Measurements from ENCODE around the gene AVPR2.
A peak's percentile ranks its signal among the peaks of the same experiment; 100 is the strongest.

The AVPR2 gene

DNA sequence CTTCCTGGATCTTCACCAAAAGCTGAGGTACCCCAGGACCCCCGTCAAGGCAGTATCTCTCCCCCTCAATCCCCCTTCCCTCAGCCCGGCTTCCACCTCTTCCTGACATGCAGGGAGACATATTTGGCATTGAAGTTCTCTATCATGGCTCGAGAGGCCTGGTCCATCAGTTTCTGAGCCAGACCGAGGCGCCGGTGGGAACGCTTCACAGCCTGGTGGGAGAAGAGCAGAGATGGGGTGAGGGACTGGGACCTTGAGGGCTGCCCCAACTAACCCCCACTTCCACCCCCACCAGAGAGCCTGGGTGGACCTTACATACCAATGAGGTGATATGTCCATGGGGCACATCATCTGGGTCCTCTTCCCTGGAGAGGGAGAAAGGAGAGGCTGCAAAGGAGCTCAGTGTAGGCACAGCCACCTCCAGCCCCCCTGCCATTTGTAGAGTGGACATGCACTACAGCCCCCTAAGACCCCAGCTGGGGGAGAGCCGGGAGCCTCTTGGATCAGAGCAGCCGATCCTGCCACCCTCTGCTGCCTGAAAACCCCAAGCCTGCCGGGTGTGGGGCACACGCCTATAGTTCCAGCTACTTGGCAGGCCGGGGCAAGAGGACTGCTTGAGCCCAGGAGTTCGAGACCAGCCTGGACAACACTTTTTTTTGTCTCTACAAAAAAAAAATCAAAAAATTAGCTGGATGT, 27.9 kb downstream of the AVPR2 start:
- DNase-seq (ENCODE audit: low spot score): no peak

DNA sequence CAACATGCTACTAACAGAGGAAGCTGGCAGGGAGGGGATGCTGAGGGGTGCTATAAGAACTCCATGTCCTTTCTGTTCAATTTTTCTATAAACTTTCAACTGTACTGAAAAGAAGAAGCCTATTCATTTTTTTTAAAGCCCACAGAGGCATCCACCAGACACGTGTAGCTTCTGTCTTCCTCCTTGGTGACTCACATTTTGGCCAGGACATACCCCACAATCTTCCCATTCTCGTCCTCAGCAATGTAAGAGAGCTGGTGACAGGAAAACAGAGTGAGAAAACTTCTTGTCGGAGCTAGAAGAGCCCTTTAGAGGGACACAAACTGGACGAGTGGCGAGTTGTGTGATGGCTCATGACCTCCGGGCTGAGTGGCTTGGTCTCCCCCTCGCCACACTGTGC, 29.3 kb downstream of the AVPR2 start:
- DNase-seq (ENCODE audit: low spot score): no peak

DNA sequence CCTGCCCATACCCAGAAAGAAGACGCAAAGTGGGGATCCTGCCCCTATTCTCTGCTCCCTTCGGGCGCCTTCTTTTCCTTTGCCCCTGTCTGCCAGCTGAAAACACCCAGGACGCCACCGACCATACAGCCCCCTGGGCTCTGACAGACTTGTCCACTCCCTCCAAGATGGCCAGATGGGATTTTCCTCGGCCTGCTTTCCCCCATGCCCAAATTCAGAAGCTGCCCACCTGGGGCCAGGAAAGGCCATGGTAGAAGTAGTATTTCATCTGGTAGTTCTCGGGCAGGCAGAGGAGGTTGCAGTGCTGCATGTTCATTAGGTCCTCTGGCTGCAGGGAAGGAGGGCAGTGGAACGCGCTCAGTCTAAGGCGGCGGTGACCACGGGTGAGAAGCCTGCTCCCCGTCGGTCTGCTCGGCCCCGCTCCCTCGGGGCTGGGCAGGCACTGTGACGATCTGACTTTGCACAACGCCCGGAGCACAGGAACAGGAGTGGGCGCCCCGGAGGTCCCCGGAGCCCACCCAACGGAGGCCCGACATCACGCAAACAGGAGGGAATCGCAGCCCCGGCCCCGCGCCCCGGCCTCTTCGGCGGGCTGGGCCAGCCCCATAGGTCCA, 29.8 kb downstream of the AVPR2 start:
- DNase-seq (ENCODE audit: low spot score): no peak

DNA sequence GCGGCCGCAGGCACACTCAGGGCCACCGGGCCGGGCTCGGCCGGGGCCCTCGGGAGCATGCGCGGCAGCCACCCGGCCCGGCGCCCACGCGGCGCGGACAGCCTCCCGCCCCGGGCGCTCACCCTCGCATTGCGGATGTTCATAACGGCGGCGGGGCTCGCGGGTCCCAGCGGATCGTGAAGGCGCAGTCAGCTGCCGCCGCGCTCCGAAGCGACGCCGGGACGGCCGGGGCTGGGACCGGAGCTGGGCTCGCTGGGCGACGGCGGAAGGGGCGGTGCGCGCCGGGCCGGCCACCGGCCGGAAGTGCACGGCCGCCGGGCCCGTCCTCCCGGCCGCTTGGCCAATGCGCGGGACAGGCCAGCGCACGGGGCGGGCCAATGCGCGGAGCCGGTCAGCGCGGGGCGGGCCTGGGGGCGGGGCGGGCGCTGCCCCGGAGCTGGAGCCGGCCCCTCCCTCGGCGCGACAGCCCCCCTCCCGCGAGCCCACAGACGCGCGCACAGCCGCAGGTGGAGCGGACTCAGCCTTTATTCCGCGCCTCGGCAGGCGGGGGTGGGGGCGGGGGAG, 30.4 kb downstream of the AVPR2 start, which contains the start of gene NAA10:
Gene NAA10, minus strand, starts transcription at position 276 of the 564 bp plus-strand sequence. Its CDS starts 133 bp downstream, at position 143.
- peak; percentile 75 for DNase-seq (ENCODE audit: low spot score)

DNA sequence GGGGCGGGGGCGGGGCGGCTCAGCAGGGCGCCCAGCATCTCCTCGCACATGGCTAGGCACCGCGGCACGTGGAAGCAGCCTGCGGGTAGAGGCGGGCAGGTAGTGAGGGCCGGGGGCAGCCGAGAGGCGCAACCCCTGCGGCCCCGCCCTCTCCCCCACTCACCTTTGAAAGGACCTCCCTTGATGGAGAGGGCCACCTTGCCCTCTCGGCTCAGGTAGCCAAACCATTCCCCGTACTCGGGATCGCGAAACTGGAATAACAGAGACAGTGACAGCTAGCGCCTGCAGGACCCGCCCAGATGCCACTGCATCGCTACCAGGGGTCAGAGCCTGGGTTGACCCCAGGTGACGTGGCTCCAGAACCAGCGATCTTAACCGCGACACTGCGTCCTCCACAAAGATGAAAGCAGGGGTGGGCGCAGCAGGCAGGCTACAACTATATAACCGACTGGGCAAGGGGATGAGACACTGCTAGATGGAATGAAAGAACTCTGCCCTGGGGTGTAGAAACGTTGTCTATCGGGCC, 30.9 kb downstream of the AVPR2 start:
- no peak for DNase-seq (ENCODE audit: low spot score)

DNA sequence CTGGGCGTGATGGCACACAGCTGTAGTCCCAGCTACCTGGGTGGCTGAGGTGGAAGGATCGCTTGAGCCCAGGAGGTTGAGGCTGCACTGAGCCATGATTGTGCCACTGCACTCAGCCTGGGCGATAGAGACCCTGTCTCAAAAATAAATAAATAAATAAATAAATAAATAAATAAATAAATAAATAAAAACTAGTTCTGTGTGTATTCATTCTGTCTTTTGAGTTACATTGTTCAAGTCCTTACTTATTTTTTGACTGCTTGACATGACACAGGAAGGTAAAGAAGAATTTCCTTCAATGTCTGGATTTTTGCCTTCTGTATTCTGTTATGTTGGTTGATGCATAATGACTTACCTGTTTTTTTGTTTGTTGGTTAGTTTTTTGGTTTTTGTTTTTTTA, 32.6 kb downstream of the AVPR2 start:
- no peak for DNase-seq (ENCODE audit: low spot score)

DNA sequence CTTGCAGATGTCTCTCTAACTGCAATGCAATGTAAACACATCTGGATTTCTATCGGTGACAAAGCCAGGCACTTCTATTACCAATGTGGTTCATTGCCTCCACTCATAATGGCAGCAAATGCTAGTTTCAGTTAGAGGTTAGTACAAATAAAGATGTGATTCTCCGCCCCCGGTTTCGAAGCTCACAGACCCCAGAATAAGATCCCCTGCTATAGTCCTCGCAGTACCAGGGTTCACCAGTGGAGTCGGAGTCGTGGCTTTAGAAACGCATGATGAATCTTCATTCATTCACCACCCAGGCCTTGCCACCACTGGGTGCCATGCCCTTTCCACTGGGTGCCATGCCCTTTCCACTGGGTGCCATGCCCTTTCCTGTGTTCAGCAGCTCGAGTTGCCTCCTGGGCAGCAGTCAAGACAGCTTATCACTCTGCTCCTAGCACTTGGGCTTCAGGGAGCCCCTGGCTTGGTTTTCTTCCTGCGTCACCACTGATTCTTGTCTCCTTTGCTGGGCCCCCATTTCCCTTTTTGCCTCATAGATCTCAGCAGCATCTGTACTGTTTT, 33.8 kb downstream of the AVPR2 start:
- no peak for DNase-seq (ENCODE audit: low spot score)

DNA sequence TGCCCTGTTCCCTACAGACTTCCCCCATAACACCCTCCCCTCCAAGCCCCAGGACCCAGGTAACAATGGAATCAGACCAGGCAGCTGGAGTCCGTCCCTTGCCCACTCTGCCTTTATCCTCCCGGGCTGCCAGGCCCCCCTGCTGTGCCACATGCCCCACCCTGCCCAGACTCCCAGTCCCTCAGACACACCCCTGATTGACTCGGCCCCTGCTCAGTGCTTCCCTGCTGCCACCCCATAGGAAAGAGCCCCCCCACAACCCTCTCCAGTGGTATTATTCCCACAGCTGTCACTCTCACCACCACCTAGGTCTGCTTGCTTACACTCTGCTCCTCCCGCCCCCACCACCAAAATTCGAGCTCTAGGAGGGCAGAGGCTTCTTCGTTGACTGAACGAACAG, 35.1 kb downstream of the AVPR2 start:
- DNase-seq (ENCODE audit: low spot score): no peak

DNA sequence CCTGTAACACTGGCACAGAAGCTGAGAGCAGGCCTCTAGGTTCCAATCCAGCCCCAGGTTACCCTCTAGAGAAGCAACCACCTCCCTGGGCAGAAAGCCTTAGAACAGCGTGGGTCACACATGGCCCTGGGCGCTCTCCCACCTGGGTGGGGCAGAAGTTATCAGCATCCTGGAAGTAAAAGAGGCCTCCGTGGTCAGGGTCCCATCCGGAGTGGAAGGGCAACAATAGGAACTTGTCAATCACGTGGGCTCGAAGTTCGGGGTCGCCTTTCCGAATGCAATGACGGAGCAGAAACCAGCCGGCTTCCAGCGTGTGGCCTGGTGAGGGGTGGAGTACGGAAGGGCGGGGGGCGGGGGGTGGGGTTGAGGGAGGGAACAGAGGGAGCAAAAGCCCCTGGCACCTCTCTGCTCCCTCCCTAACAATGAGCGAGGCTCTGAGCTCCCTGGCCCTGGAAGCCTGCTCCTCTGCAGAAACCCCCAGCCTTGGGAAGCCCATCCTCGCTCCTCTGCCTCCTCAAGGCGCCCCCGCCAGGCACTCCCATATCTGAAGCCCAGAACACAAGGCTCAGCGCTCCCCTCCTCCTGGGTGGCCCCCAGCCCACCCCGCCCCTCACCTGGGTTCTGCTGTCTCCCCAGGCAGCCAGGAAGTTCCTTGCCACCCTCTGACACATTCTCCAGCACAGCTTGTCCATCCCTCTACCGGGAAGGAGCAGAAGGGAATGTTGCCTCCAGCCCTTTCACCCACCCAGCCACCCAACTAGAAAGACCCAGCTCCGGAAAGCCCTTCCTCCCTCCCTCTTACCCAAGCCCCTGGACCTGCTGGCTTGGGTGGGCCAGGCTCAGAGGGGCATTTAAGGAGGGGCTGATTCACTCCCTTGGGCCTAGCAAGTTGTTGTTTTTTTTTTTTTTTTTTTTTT, 37.1 kb downstream of the AVPR2 start:
- DNase-seq (ENCODE audit: low spot score): no peak

DNA sequence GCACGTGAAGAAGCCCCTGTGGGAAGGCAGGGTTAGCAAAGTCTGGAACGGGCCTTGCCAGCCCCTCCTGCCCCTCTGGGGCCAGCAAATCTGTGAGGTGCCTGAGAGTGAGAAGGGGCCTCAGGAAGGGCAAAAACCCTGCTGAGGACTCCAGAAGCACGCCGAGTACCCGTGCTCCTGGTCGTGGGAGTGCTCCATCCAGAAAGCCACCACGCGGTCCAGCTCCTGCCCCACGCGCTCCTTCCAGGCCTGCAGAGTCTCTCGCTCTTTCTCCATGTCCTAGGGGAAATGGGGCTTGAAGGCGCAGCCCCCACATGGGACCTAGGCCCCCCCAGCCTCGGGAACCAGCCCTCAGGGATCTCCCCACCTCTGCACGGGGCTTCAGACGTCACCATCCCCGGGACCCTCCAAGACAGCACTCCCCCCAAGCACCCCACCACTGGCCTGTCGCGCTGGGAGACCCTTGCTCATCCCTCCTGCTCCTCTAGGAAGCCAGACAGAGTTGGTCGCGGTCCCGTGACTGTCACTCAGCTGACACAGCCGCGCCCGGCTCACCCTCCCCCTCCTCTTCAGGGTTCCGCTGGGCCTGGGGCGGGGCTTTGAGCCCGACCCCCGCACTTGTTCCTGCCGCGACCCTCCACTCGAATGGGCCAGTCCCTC, 39.8 kb downstream of the AVPR2 start, which contains the start of gene RENBP:
Gene RENBP, minus strand, starts transcription at position 504 of the 660 bp plus-strand sequence. Its CDS starts 33 bp downstream, at position 471.
- DNase-seq (ENCODE audit: low spot score): no peak

DNA sequence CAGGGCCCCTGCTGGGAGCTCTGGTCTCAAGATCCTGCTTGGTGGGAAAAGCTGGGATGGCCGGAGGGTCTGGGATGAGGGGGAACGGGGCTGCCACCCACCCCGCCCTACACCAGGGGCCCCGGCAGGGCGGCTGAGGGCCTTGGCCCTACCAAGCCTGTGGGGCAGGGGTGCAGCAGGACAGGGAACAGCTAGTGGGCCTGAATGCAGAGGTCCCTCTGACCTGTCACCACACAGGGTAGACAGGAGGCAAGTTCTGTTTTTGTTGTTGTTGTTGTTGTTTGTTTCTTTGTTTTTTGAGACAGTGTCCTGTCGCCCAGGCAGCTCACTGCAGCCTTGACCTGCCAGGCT, 40.3 kb downstream of the AVPR2 start:
- no peak for DNase-seq (ENCODE audit: low spot score)

DNA sequence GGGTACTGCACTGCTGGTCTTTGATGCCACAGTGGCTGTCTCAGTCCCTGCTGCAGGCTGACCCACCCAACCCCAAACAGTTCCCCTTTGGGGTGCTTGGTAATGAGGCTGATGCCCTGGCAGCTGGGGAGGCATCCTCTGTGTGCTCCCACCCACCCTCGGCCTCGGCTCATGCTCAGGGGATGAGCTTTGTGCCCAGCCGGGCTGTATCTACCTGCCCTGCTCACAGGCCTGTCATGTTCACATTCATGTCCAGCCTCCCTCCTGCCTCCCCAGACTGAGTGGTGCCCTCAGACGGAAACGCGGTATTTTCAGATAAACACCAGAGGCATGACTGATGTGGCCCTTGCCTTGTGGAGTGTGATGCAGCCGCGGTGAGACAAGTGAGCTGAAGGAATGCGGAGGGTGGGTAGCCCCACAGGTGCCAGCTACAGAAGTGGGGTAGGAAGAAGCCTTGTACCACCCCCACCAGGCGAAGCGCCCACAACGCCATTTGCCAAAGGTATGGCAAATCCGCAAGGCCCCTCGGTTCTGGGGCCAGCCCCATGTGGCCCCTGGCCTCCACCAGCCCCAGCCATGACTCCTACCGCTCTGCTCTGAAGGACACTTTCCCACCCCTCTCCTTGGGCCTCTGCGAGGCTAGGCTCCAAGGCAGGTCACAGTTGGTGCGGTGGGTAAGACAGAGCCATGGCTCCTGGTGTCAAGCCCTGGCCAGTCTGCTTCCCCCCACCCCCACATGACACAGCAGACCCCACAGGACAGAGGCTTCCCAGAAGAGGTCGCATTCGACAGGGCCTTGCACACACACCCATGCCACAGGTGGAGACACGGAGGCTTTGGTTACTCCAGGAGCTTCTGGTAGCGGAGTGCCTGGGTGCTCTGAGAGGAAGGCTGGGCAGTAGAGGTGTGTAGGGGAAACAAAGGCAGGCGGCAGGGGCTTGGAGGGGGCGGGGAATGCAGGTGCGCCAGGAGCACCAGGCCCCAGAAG, 41.8 kb downstream of the AVPR2 start:
- no peak for DNase-seq (ENCODE audit: low spot score)

DNA sequence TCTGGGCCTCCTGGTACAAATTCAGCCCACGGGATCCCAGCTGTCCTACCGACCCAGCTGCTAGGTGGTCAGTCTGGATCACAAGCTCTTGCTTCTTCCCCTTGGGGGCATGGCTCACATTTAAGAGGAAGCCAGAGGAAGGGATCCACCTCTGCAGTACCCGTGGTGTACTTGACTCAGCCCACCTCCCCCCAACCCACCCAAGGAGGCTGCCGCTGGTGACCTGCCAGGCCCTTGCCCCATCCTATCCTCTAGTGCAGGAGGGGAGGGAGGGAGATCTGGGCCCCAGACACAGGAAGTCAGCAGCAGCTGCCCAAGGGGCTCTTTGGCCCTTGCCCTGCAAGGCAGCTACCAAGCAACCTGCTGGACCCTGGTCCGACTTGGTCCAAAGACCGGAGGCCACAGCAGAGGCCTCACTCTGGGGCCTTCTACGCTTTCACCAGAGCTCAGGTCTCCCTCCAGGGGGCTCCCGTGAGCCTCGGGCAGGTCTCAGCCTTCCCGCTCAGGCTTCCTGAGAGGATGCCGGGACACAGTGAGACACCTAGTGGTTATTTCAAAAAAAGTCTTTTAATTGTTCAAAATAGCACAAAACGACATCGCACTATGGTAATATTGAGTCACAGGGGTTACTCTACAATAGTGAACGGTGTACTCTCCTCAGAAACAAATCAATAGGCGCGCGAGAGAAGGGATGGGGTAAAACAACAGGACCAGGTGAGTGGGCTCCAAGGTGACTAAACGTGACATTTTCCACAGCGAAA, 42.7 kb downstream of the AVPR2 start:
- DNase-seq (ENCODE audit: low spot score): peak; percentile 75

DNA sequence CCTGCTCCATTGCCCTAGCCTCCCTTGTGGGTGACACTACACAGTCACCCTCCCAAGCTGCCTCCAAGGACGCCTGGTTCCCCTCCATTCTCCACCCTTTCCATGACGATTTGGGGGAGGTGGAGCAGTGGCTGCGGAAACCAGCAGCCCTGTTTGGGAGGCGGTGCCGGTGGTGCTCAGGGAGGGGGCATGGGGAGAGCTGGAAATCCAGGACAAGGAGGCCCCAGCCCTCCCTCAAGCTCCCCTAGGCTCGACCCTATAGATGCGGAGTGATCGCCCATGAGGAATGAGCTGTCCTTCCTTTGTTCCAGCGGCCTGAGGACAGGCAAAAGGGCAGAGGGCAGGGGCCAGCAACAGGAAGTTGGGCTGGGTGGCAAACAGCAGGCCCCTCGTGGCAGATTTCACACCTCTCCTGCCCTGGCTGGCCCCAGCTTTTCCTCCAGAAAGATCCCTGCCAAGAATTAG, 43.6 kb downstream of the AVPR2 start:
- no peak for DNase-seq (ENCODE audit: low spot score)

DNA sequence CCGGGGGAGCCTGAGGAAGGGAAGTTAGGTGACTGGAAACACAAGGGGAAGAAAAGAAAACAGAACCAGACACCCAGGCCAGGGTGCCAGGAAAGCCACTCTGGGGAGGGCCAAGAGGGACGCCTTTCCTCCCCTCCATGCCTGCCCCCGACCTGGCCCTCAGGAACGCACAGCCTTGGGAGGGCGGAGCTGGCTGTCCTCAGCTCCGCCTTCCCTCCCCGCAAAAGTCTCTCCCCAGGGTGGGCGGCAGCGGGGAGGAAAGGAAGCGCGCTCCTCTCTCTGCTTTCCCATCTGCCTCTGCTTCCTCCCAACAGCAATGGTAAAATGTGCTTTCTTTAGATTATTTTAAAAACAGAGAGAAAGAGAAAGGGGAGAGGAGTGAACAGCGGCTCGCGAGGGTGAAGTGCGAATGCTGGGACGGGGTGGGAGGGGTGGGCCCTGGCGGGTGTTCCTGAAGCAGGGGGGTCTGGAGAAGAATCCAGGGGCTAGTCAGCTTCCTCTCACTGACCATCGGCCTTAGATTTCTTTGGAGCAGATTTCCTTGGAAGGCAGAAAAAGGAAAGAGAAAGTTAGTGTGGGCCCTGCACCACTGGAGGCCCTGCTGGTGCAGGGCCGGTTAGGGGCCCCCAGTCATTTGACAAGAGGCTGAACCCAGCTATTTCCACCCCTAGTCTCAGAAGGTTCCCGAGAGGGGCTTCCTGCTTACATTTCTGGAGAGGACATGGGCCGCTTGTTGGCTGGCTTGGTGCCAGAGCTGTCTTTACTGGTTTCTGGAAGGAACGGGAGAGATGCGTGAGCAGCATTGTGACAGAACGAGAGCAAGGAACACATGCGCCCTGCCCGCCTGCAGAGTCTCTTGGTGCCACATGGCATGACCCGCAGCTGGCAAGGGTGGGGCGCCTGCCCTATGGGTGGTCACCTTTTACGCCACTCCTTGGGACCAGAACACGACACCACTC, 44.7 kb downstream of the AVPR2 start:
- no peak for DNase-seq (ENCODE audit: low spot score)

DNA sequence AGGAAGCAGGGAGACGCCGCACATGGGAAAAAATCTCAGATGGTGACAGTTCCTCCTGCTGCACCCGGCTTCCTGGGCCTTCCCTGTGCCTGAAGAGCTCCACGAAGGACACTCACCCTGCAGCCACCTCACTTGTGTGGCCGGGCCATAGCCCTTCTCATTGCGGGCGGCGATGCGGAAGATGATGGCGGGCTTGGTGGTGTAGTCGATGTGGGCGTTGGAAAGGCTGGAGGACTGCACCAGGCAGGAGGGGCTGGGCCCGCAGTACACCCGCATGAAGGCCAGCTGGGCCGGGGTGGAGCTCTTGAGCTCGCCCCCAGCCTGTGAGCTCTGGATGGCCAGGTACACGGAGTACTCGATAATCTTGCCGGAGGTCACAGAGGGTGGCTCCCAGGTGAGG, 45.7 kb downstream of the AVPR2 start:
- no peak for DNase-seq (ENCODE audit: low spot score)

DNA sequence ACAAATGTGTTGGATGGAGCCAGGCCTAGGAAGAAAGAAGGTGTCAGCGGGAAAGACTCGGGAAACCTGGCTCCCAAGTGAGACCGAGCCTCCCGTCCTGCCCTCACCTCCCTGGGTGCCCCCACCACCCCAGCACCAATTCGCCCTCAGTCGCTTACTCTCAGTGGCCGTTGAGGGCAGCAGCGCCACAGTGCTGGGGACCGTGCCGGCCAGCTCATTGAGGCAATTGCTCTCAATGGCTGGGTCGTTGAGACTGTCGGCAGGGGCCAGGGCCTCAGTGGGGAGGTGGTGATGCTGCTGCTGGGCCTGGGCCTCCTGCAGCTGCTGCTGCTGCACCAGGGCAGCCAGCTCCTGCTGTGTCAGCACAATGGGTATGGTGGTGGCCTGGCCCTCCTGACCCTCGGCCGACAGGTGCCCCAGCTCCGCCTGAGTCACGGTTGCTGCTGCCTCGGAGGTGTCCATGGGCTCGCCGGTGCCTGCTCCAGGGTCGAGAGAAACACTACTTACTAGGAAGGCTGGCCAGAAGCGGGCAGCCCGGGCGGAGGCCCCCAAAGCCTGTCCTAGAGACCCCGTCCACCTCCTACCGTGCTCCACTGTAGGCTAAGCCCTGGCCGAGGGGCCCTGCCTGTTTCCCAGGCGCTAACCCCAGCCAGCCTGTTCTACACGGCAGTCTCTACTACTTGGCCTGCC, 47.4 kb downstream of the AVPR2 start:
- DNase-seq (ENCODE audit: low spot score): no peak
